Activated T-helper 2 cell treated with anti-CD3 and anti-CD28 coated beads, Interferon-gamma antibody, Interleukin-2, Interleukin-4, amounts not matched to agents 10 μg/mL and 5 μg/mL and 100 μg/mL, durations not matched to agents 14 hours and 24 hours and 36 hours (primary cell): ENCODE data around the gene RGS6. TPM values are rescaled to one million over a fixed set of nuclear protein-coding genes. Genes with fewer than 3 reads are reported as not detected.
"Not testable (repeated sequence)": the region's sequence is repeated elsewhere in the genome, so short reads cannot be mapped to it uniquely, and the experiment has no call there.

Experiments used
- DNase-seq: peaks from one replicate; pipeline ENCODE4 v3.0.0; 2021; ENCODE audit warnings: low spot score
- H3K27ac Mint-ChIP-seq: one replicate; pipeline ENCODE4 v1.8.0; 2021; ENCODE audit warnings: mixed read lengths
- H3K27me3 Mint-ChIP-seq: one replicate; pipeline ENCODE4 v1.8.0; 2021; ENCODE audit warnings: low read depth, mixed read lengths
- H3K36me3 Mint-ChIP-seq: one replicate; pipeline ENCODE4 v1.8.0; 2021; ENCODE audit warnings: low read depth, mixed read lengths
- H3K4me1 Mint-ChIP-seq: one replicate; pipeline ENCODE4 v1.8.0; 2021; ENCODE audit warnings: low read depth, mixed read lengths
- H3K4me3 Mint-ChIP-seq: one replicate; pipeline ENCODE4 v1.8.0; 2021; ENCODE audit warnings: low read depth, mild to moderate bottlenecking, moderate library complexity, mixed read lengths
- H3K9me3 Mint-ChIP-seq: one replicate; pipeline ENCODE4 v1.8.0; 2021; ENCODE audit warnings: mixed read lengths
- intact Hi-C: fragments of 100-400 bp; cut with micrococcal nuclease; formaldehyde crosslinking; loops from one replicate; pipeline ENCODE4 v1.15.1; 2023
- total RNA-seq: library from RNA; stranded (reverse); gene quantifications from 2 replicates; pipeline ENCODE4 v1.2.3, GENCODE V29; 2022

RGS6 gene
- total RNA-seq, 1 donor from 2014 or later, result 3.7 TPM

DNA sequence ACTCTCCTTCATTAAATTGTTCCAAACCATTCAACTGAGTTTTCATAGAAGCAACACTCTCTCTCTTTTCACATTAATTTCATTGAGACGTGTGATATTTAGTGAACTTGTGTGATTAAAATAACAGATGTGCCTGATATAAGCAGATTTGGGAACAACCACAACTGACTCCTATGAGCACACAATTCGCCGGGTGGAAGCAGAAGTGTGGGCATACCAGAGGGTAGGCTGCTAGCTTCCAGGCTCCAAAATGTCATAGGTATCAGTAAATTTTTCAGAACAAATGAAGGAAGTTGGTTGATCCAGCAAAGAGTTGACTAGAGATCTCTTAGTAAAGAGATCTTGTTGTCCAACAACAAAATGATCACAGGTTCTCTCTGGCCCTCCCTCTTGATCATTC lies 532.0 kb downstream of the RGS6 start:
- intact Hi-C loops, result no loop called here

DNA sequence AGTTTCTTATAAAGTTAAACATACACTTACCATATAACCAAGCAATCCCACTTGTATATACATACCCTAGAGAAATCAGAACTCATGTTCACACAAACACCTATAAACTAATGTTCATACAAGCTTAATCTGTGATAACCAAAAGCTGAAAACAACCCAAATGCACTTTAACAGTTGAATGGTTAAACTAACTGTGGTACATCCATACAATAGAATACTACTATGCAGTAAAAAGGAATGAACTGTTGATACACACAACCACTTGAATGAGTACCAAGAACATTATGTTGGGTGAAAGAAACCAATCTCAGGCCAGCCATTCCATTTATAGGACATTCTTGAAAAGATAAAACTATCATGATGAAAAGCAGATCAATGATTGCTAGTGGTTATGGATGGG lies 534.1 kb downstream of the RGS6 start:
- no peak for DNase-seq
- peaks cover 24% of the 10 kb centered on the region for H3K36me3 Mint-ChIP-seq
- H3K4me1 Mint-ChIP-seq, result no peaks in the 10 kb centered on the region
- intact Hi-C loops, result no loop called here
- H3K27ac Mint-ChIP-seq, result no peak overlapping the region
- H3K27me3 Mint-ChIP-seq, result peaks cover 25% of the 10 kb centered on the region
- H3K9me3 Mint-ChIP-seq, result peaks cover 26% of the 10 kb centered on the region
- no peak overlapping the region for H3K4me3 Mint-ChIP-seq

More for the DNA sequence above, 532.0 kb downstream of the RGS6 start:
- Mint-ChIP-seq H3K9me3 (peaks cover 26% of the 10 kb centered on the region), H3K4me1 (no peaks in the 10 kb centered on the region), H3K36me3 (peaks cover 24% of the 10 kb centered on the region), H3K27ac (no peak overlapping the region), H3K27me3 (peaks cover 25% of the 10 kb centered on the region), H3K4me3 (no peak overlapping the region)
- no peak for DNase-seq

DNA sequence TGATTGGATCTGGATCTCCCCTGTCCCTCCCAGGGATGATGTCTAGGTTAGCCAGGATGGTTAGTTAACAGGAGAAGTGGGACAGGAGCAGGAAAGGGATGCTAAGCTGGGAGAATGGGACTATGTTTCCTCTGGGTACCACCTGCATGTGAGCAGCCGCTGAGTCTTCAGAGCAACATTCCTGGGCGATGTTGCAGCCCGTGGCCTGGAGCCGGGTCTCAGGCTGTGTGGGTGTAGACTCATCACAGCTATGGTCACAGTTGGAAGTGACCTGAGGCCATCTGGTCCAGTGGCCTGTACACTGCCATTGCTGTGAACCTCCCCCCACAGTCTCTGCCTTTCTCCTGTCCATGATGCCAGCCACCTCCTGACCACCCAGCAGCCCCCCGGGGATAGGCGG lies 539.1 kb downstream of the RGS6 start:
- Mint-ChIP-seq H3K4me3 (no peak overlapping the region), H3K9me3 (peaks cover 7% of the 10 kb centered on the region), H3K27me3 (peaks cover 13% of the 10 kb centered on the region), H3K36me3 (peaks cover 16% of the 10 kb centered on the region), H3K27ac (no peak overlapping the region), H3K4me1 (peaks cover 24% of the 10 kb centered on the region)
- no peak for DNase-seq
- intact Hi-C loops, result no loop called here

DNA sequence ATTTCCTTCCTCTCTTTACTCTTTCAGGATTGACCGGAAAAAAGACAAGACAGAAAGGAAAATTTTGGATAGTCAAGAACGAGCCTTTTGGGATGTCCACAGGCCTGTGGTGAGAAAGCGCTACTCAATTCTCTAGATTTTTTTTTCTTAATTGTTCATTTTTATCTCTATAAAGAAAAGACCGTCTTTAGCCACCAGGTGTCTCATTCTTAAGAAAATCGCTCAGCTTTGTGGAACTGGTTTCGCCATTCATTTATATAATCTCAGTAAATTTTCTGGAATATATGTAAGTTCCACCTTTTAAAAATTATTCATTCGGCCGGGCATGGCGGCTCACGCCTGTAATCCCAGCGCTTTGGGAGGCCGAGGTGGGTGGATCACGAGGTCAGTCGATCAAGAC lies 540.6 kb downstream of the RGS6 start:
- peaks cover 13% of the 10 kb centered on the region for H3K27me3 Mint-ChIP-seq
- no peak for DNase-seq
- H3K4me1 Mint-ChIP-seq, result peaks cover 38% of the 10 kb centered on the region
- no peak overlapping the region for H3K27ac Mint-ChIP-seq
- H3K36me3 Mint-ChIP-seq, result peaks cover 2% of the 10 kb centered on the region
- no peaks in the 10 kb centered on the region for H3K9me3 Mint-ChIP-seq
- intact Hi-C loops, result no loop called here
- no peak overlapping the region for H3K4me3 Mint-ChIP-seq

- H3K36me3 Mint-ChIP-seq, result peaks cover 3% of the 10 kb centered on the region
- H3K4me1 Mint-ChIP-seq, result peaks cover 69% of the 10 kb centered on the region
- peaks cover under 1% of the 10 kb centered on the region for H3K9me3 Mint-ChIP-seq
- peaks cover 5% of the 10 kb centered on the region for H3K27me3 Mint-ChIP-seq
- peak overlapping the region; percentile 73 for H3K27ac Mint-ChIP-seq
- peak; percentile 80 for DNase-seq
- peak overlapping the region; percentile 35 for H3K4me3 Mint-ChIP-seq
- intact Hi-C loops, result loop anchor here (2.0 to 5.0 kb wide), 6 partner anchors 26 to 510 kb away; no protein-coding TSS in a partner anchor
Measured at GRCh38 chr14:72476657-72477499, 544.6 kb downstream of the RGS6 start.

DNA sequence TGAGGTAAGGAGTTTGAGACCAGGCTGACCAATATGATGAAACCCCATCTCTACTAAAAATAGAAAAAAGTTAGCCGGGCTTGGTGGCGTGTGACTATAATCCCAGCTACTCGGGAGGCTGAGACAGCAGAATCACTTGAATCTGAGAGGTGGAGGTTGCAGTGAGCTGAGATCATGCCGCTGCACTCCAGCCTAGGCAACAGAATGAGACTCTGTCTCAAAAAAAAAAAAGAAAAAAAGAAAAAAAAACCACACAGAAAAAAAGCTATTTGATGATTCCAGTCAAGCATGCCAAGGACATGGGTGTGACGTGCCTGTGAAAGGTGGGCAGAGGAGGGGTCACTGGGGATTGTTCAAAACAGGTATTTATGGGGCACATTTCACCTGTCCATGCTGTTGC lies 545.3 kb downstream of the RGS6 start:
- Mint-ChIP-seq H3K4me1 (peaks cover 70% of the 10 kb centered on the region), H3K27ac (peak overlapping the region; percentile 68), H3K4me3 (peak overlapping the region; percentile 35), H3K36me3 (peaks cover 10% of the 10 kb centered on the region)
- intact Hi-C loops, result loop anchor here (2.0 to 5.0 kb wide), 6 partner anchors 27 to 510 kb away; no protein-coding TSS in a partner anchor
- not testable (repeated sequence) for DNase-seq, H3K9me3 Mint-ChIP-seq, H3K27me3 Mint-ChIP-seq

DNA sequence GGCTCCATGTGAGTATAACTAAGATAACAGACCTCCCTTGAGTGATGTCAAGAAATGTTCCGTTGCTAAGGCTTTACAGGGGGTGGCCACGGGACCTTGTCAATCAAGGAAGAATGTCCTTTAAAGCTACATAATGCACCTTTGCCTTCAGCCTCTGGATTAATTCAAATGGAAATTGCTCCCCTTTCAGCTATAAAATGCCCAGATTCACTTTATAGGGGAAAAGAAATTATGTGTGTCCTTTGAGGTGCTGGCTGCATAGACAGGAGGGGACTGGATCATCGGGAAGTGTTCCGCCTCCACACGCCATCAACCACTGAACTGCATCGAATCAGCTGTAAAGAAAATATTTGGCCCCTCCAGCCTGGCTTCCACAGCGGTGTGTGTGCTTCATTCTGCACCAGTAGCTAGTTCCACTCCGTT lies 546.3 kb downstream of the RGS6 start:
- Mint-ChIP-seq H3K27ac (no peak overlapping the region), H3K4me1 (peaks cover 71% of the 10 kb centered on the region), H3K9me3 (peaks cover 16% of the 10 kb centered on the region), H3K36me3 (peaks cover 18% of the 10 kb centered on the region), H3K27me3 (peaks cover 5% of the 10 kb centered on the region), H3K4me3 (no peak overlapping the region)
- intact Hi-C loops, result loop anchor here (5.0 kb wide), 2 partner anchors 36 to 511 kb away; no protein-coding TSS in a partner anchor
- DNase-seq, result no peak

DNA sequence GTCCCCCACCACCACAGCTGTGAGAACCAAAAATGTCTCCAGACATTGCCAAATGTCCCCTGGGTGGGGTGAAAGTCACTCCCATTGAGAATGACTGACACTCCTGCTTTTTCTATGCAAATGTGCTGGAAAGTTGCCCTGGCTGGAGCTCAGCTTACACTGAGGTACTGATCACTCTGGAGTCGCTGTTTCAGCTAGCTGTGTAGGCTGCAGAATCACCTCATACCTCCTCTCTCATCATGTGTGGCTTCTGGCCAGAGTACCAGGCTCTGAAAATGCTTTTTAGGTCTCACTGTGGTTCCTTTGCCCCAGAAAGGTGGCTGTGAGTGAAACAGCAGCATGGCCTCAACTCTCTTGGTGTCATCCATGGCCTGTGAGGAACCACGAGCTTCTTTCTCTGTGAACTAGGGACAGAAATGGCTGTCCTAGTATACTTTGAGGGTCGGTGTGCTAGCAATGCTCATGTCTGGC lies 547.3 kb downstream of the RGS6 start:
- DNase-seq, result no peak
- Mint-ChIP-seq H3K4me3 (peak overlapping the region; percentile 0), H3K4me1 (peaks cover 72% of the 10 kb centered on the region), H3K36me3 (peaks cover 26% of the 10 kb centered on the region), H3K27me3 (peaks cover 6% of the 10 kb centered on the region), H3K27ac (peak overlapping the region; percentile 19), H3K9me3 (peaks cover 23% of the 10 kb centered on the region)
- intact Hi-C loops, result loop anchor here (5.0 kb wide), 2 partner anchors 37 to 512 kb away; no protein-coding TSS in a partner anchor

DNA sequence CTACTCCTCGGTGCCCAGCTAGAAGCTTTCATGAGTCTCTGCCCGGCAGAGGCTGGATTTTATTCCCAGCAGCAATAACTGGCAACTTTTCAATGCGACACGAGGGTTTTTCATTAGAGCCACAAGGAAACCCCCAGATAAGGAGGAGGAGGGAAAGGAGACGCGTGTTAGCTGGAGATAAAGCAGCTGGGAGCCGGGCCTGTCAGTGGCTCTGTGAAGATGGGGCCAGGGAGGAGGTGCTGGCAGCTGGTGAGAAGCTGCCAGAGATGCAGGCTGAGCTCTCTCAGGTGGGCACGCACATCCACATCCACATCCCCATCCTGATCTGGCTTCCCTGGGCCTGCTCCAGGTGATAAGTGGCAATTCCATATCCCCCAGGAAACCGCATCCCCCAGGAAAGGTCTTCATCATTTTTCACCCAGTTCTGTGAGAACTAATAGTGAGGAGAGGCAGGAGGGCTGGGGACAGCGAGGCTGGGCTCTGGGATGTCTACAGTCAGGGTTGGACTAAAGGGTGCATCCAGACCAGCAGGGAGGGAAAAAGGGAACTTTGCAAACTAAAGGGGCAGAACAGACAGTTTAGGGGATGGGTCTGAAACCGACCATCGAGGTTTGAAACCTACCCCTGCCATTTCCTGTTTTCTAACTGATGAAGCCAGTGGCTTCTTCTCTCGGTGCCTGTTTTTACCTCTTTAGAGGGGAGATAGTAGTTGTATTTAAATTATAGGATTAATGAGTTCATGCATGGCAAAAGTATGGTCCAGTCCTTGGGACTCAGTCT lies 548.4 kb downstream of the RGS6 start:
- H3K36me3 Mint-ChIP-seq, result peaks cover 32% of the 10 kb centered on the region
- H3K4me3 Mint-ChIP-seq, result no peak overlapping the region
- H3K27me3 Mint-ChIP-seq, result peaks cover 3% of the 10 kb centered on the region
- peaks cover 32% of the 10 kb centered on the region for H3K9me3 Mint-ChIP-seq
- H3K4me1 Mint-ChIP-seq, result peaks cover 68% of the 10 kb centered on the region
- DNase-seq, result no peak
- H3K27ac Mint-ChIP-seq, result peak overlapping the region; percentile 57
- intact Hi-C loops, result no loop called here

GRCh38 chr14:72483311-72483710 lies 551.1 kb downstream of the RGS6 start:
- Mint-ChIP-seq H3K9me3 (peaks cover 55% of the 10 kb centered on the region), H3K27me3 (peaks cover 8% of the 10 kb centered on the region), H3K4me1 (peaks cover 42% of the 10 kb centered on the region), H3K4me3 (no peak overlapping the region), H3K27ac (no peak overlapping the region), H3K36me3 (peaks cover 43% of the 10 kb centered on the region)
- intact Hi-C loops, result no loop called here
- no peak for DNase-seq

DNA sequence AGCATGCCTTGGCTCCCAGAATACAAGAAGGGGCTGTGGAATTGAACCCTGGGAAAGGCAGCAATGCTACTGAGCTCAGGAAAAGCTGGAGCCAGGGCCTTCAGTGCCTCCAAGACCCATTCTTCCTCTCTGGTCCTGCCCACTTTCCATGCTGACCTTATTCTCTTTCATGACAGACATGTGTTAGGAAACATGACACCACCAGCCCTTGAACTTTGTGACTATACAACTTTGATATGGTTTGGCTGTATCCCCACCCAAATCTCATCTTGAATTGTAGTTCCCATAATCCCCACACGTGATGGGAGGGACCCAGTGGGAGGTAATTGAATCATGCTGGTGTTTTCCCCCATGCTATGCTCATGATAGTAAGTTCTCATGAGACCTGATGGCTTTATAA lies 553.5 kb downstream of the RGS6 start:
- no peak overlapping the region for H3K27ac Mint-ChIP-seq
- peaks cover 55% of the 10 kb centered on the region for H3K36me3 Mint-ChIP-seq
- H3K9me3 Mint-ChIP-seq, result peaks cover 74% of the 10 kb centered on the region
- no peak overlapping the region for H3K4me3 Mint-ChIP-seq
- intact Hi-C loops, result no loop called here
- H3K4me1 Mint-ChIP-seq, result peaks cover 20% of the 10 kb centered on the region
- DNase-seq, result no peak
- peaks cover 17% of the 10 kb centered on the region for H3K27me3 Mint-ChIP-seq

- Mint-ChIP-seq H3K4me3 (no peak overlapping the region), H3K9me3 (peaks cover 75% of the 10 kb centered on the region), H3K36me3 (peaks cover 40% of the 10 kb centered on the region), H3K4me1 (peaks cover 3% of the 10 kb centered on the region), H3K27ac (no peak overlapping the region), H3K27me3 (peaks cover 18% of the 10 kb centered on the region)
- intact Hi-C loops, result no loop called here
- no peak for DNase-seq
Measured at GRCh38 chr14:72488514-72488913, 556.3 kb downstream of the RGS6 start.
